H1 (cell line): ENCODE results near the gene GALNTL6.

Experiments used
- CHD1 ChIP-seq: IDR thresholded peaks from 2 replicates; pipeline ENCODE4 v1.6.1; 2012; ENCODE audit warnings: low read depth, low read length, improper control_type of control experiment
- CTCF ChIP-seq, 3 experiments: IDR thresholded peaks; 1 replicate in 2 of 3; 2 replicates in 1 of 3; pipeline versions ENCODE4 v1.5.1 to v1.6.1; 2011; ENCODE audit warnings: low read length in 3 of 3, mild to moderate bottlenecking in 3 of 3, inconsistent platforms in 2 of 3, low read depth in 1 of 3, moderate library complexity in 1 of 3; ENCODE audit not compliant: insufficient read depth in 1 of 3; ENCODE audit errors: control extremely low read depth in 1 of 3
- EP300 ChIP-seq, 2 experiments: IDR thresholded peaks; 1 replicate in 1 of 2; 2 replicates in 1 of 2; pipeline ENCODE4 v1.6.1; 2011 to 2012; ENCODE audit warnings: low read depth in 2 of 2, low read length in 2 of 2, mild to moderate bottlenecking in 2 of 2, borderline replicate concordance in 1 of 2, inconsistent platforms in 1 of 2, moderate library complexity in 1 of 2
- NANOG ChIP-seq: IDR thresholded peaks from 2 replicates; pipeline ENCODE4 v1.6.1; 2011; ENCODE audit warnings: low read length, low read depth, mild to moderate bottlenecking, inconsistent platforms; ENCODE audit not compliant: insufficient read depth, poor library complexity, severe bottlenecking
- NRF1 ChIP-seq: IDR thresholded peaks from 2 replicates; pipeline ENCODE4 v1.6.1; 2011; ENCODE audit warnings: mild to moderate bottlenecking, low read depth, low read length, improper control_type of control experiment
- POLR2A ChIP-seq, 2 experiments: IDR thresholded peaks; 1 replicate in 1 of 2; 2 replicates in 1 of 2; pipeline ENCODE4 v1.6.1; 2011; ENCODE audit warnings: low read depth in 2 of 2, low read length in 2 of 2, mild to moderate bottlenecking in 2 of 2; ENCODE audit errors: control extremely low read depth in 1 of 2
- RBBP5 ChIP-seq: IDR thresholded peaks from 2 replicates; pipeline ENCODE4 v1.7.1; 2012; ENCODE audit warnings: low read depth, mild to moderate bottlenecking, inconsistent platforms, low read length, moderate library complexity, borderline replicate concordance
- SP1 ChIP-seq: IDR thresholded peaks from 2 replicates; pipeline ENCODE4 v1.6.1; 2011; ENCODE audit warnings: low read depth, low read length
- SP2 ChIP-seq: IDR thresholded peaks from 2 replicates; pipeline ENCODE4 v1.6.1; 2012; ENCODE audit warnings: mild to moderate bottlenecking, low read length, inconsistent platforms
- TAF1 ChIP-seq: IDR thresholded peaks from 2 replicates; pipeline ENCODE4 v1.6.1; 2011; ENCODE audit warnings: mild to moderate bottlenecking, low read depth, low read length
- YY1 ChIP-seq: IDR thresholded peaks from 2 replicates; pipeline ENCODE4 v1.6.1; 2011; ENCODE audit warnings: low read depth, mild to moderate bottlenecking, low read length

GRCh38 chr4:172127168-172127567 lies 314.0 kb downstream of the GALNTL6 start:
- TF ChIP-seq NRF1 (no peak), CTCF (IDR thresholded peaks at IDR 0.05; ENCODE audit: control extremely low read depth in 1 of 3, insufficient read depth in 1 of 3, low read depth in 1 of 3, low read length in 3 of 3) (no peak), TAF1 (no peak), NANOG (no peak), POLR2A (IDR thresholded peaks at IDR 0.05; ENCODE audit: control extremely low read depth in 1 of 2, low read depth in 2 of 2, low read length in 2 of 2) (no peak), SP2 (no peak), SP1 (no peak), YY1 (no peak), EP300 (IDR thresholded peaks at IDR 0.05; ENCODE audit: borderline replicate concordance in 1 of 2, low read depth in 2 of 2, low read length in 2 of 2) (no peak), CHD1 (no peak), RBBP5 (no peak)
